ACC112 (cell line): Measurements from ENCODE around the gene DIDO1.

Source experiments
- H2AFZ ChIP-seq: fragments of 200-600 bp; sonication (generic); one replicate; pipeline ENCODE4 v1.6.0; 2017; ENCODE audit warnings: antibody characterized with exemption, low read length; ENCODE audit not compliant: unreplicated experiment
- H3K27ac ChIP-seq: fragments of 200-600 bp; sonication (generic); 2 replicates; pipeline ENCODE4 v1.5.1; 2014; ENCODE audit warnings: low read depth, mild to moderate bottlenecking, antibody characterized with exemption, low read length, moderate library complexity
- H3K27me3 ChIP-seq: fragments of 200-600 bp; sonication (generic); 2 replicates; pipeline ENCODE4 v1.6.1; 2014; ENCODE audit warnings: mild to moderate bottlenecking, antibody characterized with exemption, low read length, moderate library complexity, mixed read lengths; ENCODE audit not compliant: insufficient read depth
- H3K36me3 ChIP-seq: fragments of 200-600 bp; sonication (generic); 2 replicates; pipeline ENCODE4 v1.6.1; 2016; ENCODE audit warnings: mild to moderate bottlenecking, antibody characterized with exemption, low read length, moderate library complexity, mixed read lengths; ENCODE audit not compliant: insufficient read depth
- H3K4me1 ChIP-seq: fragments of 200-600 bp; sonication (generic); one replicate; pipeline ENCODE4 v1.6.1; 2016; ENCODE audit warnings: low read length, mixed read lengths; ENCODE audit not compliant: insufficient read depth, unreplicated experiment, control insufficient read depth
- H3K4me3 ChIP-seq: fragments of 200-600 bp; sonication (generic); 2 replicates; pipeline ENCODE4 v1.5.1; 2014; ENCODE audit warnings: mild to moderate bottlenecking, low read depth, low read length
- H3K79me2 ChIP-seq: fragments of 200-600 bp; sonication (generic); one replicate; pipeline ENCODE4 v1.6.0; 2016; ENCODE audit warnings: low read length; ENCODE audit not compliant: control insufficient read depth, unreplicated experiment, insufficient read depth

Gene DIDO1

DNA sequence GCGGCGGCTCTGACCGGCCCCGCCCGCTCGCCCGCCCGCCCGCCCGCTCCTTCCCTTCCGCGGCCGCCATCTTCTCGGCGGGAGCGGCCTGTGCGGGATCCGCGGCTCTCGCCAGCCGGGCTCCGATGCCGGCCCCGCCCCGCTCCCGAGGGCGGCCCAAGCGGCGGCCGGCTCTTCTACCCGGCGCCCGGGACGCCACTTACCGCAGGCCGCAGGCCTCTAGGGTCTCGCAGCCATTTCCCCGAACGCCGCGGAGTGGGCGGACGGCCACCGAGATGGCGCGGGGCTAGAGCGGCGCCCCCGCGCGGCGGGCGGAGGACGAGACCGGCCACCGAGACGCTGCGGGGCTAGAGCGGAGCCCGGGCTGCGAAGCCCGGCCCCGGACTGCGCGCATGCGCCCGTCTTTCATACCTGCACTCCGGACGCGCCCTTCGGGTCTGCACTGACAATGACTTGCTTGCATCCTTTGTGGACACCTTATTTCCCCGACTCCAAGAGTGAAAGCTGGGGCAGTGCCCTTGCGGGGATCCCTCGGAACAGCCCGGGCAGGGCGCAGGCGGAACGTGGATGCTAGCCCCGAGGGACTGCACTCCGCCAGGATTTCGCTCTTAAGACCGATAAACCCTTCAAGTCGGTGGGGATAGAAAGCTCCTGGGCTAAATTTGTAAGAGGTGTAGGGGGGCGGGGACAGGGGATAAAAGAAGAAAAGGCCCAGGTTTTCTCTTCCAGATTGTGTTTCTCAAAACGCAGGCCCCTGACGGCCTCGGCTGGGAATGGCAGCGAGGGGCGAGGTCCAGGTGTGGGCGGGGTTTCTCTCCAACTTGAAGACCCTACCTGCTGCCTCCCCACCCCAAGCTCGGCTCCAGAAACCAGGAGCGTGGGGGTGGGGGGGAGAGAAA, at the start of gene DIDO1:
Gene DIDO1, minus strand, starts transcription at position 277 of the 899 bp plus-strand sequence.
- H3K4me3 ChIP-seq, result peak within 1 kb of the TSS; percentile 85
- H3K27me3 ChIP-seq, result no peaks in the 10 kb centered on the region
- H3K36me3 ChIP-seq, result no peaks in the 10 kb centered on the region
- peak within 1 kb of the TSS; percentile 26 for H2AFZ ChIP-seq
- peak within 1 kb of the TSS; percentile 81 for H3K27ac ChIP-seq
- peaks cover 92% of the 10 kb centered on the region for H3K79me2 ChIP-seq
- H3K4me1 ChIP-seq, result peaks cover 46% of the 10 kb centered on the region

DNA sequence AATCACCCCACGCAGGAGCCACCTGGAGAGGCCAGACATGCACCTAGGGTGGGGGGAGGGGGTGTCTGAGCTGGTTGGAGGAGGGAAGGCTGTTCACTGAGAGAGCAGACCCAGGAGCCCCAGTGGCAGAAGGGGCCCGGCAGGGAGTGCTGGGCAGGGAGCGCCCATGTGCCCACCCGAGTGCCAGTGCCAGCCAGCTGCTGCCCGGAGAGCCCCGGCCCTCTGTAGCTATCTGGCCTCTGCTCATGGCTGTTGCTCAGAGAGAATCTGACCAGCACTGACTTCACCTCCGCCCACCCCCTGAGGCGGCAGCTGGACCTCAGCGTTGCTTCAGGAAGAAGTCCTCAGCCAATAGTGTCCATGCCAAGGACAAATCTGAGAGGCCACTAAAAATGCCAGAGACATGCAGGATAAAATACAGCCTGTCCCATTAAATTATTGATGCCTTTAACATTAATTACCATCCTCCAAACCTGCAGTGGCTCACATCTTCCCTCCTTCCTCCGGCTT, 49.0 kb upstream of the DIDO1 start:
- H3K27me3 ChIP-seq, result peaks cover 74% of the 10 kb centered on the region
- H3K27ac ChIP-seq, result no peak overlapping the region
- no peaks in the 10 kb centered on the region for H3K4me1 ChIP-seq
- no peaks in the 10 kb centered on the region for H3K36me3 ChIP-seq
- H2AFZ ChIP-seq, result no peak overlapping the region
- H3K79me2 ChIP-seq, result no peaks in the 10 kb centered on the region
- no peak overlapping the region for H3K4me3 ChIP-seq

DNA sequence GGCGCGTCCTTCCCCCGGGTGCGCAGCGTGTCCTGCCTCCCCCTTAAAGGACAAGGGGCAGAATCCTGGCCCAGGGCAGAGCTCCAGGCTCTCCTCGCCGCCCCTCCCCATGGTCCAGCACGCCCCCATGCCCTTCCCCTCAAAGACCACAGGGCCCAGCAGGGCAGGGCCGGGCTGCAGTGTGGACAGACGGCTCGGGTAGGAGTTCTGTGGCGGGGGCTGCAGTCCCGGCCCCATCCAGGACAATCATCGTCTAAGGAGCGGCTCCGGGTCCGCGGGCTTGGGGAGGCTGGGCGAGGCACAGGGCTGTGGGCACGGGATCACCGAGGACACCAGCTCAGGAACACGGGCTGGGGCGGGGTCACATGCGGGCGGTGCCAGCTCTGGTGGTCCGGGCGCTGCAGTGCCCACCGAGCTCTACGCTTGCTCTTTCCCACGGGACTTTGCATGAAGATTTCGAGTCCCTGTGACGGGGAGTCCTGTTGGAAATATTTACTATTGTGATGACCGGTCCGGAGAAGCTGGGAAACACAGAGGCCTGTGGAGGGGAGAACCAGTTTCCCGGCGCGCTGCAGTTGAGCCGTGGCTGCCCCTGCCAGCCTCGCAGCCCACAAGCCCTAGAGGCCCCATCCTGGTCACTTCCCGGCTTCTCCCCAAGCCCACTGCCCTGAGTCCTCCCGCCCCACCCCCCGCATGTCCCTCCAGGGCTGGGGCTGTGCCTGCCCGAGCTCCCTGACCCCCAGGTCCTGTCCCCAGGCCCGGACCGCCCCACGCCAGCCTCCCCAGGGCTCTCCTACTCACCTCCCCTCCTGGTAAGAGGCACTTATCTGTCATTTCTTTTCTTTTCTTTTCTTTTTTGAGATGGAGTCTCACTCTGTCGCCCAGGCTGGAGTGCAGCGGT, 46.8 kb upstream of the DIDO1 start:
- Histone ChIP-seq H2AFZ (no peak overlapping the region), H3K36me3 (no peaks in the 10 kb centered on the region), H3K4me1 (no peaks in the 10 kb centered on the region), H3K27me3 (peaks cover 52% of the 10 kb centered on the region), H3K79me2 (no peaks in the 10 kb centered on the region), H3K27ac (no peak overlapping the region), H3K4me3 (peak overlapping the region; percentile 49; the same call in 1 of the 2 replicates)

- no peaks in the 10 kb centered on the region for H3K36me3 ChIP-seq
- no peaks in the 10 kb centered on the region for H3K79me2 ChIP-seq
- no peak overlapping the region for H2AFZ ChIP-seq
- no peaks in the 10 kb centered on the region for H3K4me1 ChIP-seq
- peaks cover 44% of the 10 kb centered on the region for H3K27me3 ChIP-seq
- H3K4me3 ChIP-seq, result peak overlapping the region; percentile 49; the same call in 1 of the 2 replicates
- H3K27ac ChIP-seq, result no peak overlapping the region
These were observed 45.9 kb upstream of the DIDO1 start for GRCh38 chr20:62971950-62972844.

DNA sequence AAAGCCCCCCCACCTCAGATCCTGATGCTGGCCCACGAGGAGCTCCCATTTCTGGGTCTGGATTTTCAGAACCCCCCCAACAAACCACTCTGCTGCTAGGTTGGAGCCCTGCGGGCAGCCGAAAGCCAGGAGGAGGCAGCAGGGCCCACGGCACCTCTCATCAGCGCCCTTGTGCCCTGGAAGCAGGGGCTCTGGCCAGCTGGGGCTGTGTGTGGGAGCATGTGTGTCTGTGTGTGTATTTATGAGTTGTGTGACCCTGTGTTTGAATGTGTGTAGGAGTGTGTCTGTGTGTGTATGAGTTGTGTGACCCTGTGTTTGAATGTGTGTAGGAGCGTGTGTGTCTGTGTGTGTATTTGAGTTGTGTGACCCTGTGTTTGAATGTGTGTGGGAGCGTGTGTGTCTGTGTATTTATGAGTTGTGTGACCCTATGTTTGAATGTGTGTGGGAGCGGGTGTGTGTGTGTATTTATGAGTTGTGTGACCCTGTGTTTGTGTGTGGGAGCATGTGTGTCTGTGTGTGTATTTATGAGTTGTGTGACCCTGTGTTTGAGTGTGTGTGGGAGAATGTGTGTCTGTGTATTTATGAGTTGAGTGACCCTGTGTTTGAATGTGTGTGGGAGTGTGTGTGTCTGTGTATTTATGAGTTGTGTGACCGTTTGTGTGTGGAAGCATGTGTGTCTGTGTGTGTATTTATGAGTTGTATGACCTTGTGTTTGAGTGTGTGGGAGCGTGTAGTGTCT, 45.1 kb upstream of the DIDO1 start:
- H3K27ac ChIP-seq, result no peak overlapping the region
- H3K27me3 ChIP-seq, result peaks cover 37% of the 10 kb centered on the region
- H3K4me3 ChIP-seq, result no peak overlapping the region
- H3K79me2 ChIP-seq, result no peaks in the 10 kb centered on the region
- no peaks in the 10 kb centered on the region for H3K36me3 ChIP-seq
- no peak overlapping the region for H2AFZ ChIP-seq
- H3K4me1 ChIP-seq, result no peaks in the 10 kb centered on the region

DNA sequence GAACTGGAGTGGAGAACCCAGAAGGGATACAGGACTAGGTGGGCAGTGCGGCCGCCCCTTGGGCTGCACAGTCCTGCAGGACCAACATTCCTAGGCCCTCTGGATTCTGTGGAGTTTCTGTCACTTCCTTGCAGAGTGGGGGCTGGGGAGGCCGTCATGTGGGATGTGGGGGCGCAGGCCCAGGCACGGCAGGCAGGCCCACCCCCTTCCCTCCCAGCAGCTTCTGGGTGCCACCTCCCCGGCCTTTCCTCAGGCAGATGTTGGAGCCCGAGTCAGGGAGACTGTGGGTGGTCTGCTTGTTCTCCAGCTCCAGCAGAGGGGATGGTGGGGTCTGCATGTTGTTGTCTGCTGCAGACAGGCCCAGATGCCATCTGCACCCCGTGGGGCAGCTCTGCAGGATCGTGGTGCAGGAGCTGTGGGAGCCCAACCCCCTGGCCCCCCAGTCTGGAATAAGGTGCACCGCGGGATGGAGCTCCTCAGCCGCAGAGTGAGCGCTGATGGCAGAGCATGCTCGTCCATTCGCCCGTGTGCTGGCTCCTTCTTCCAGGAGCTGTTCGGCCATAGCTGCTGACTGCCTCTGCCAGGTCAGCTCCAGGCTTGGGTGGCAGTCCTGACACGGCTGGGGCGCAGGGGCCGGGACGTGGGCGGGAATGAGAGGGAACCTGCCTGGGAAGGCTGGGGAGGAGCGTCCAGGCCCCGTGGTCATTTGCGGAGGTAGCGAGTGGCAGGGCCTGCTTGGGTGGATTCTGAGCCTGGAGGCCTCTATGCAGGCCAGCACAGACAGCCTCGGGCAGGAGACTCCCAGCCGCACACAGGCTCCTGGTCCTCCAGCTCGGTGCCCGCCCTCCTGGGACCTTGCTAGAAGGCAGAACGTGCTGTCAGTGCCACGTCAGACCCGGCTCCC, 44.3 kb upstream of the DIDO1 start:
- Histone ChIP-seq H3K4me1 (no peaks in the 10 kb centered on the region), H3K27me3 (peaks cover 29% of the 10 kb centered on the region), H3K36me3 (no peaks in the 10 kb centered on the region), H3K4me3 (no peak overlapping the region), H3K79me2 (no peaks in the 10 kb centered on the region), H2AFZ (no peak overlapping the region), H3K27ac (no peak overlapping the region)

- H3K36me3 ChIP-seq, result no peaks in the 10 kb centered on the region
- H3K4me3 ChIP-seq, result no peak overlapping the region
- H2AFZ ChIP-seq, result no peak overlapping the region
- H3K79me2 ChIP-seq, result no peaks in the 10 kb centered on the region
- H3K27ac ChIP-seq, result no peak overlapping the region
- H3K27me3 ChIP-seq, result peaks cover 24% of the 10 kb centered on the region
- H3K4me1 ChIP-seq, result no peaks in the 10 kb centered on the region
These were observed 43.6 kb upstream of the DIDO1 start for GRCh38 chr20:62969939-62970306.

DNA sequence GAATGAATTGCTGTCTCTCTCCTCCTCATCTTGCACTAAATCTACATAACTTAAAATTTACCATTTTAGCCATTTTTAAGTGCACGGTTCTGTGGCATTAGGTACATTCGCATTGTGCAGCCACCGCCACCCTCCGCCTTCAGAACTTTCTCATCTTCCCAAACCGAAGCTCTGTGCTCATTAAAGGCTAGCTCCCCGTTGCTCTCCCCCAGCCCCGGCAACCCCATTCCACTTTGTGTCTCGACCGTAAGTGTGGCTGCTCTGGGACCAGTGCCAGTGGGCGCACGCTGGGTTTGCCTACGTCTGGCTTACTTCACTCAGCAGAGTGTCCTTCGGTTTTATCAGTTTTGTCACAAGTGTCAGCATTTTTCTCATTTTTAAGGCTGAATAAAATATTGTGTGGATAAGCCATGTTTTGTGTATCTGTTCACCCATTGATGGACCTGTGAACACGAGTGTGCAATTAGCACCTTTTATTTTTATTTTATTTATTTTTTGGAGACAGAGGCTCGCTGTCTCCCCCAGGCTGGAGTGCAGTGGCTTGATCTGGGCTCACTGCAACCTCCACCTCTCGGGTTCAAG, 43.0 kb upstream of the DIDO1 start:
- Histone ChIP-seq H3K27me3 (peaks cover 18% of the 10 kb centered on the region), H3K4me1 (no peaks in the 10 kb centered on the region), H3K36me3 (no peaks in the 10 kb centered on the region; the same call in 1 of the 2 replicates), H3K79me2 (no peaks in the 10 kb centered on the region), H2AFZ (no peak overlapping the region), H3K27ac (no peak overlapping the region), H3K4me3 (no peak overlapping the region)
